ENCODE data around the gene JAZF1.

DNA sequence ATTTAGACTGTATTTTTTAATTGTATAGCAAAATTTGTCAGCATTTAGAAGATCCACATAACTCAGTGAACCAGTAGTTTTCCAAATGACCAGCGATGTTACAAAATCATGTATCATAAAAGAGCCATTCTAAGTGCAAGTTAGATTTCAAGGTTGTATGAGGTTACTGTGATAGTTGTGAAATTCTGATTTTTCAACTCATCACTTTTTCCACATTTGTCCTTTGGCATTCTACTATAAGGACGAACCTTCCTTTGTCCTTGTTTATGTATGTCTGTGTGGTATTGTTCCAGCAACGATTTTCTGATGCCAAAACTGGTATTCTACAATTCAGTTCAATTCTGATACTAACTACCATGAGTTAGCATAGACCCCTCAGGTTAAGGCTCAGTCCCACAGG, 376.5 kb downstream of the JAZF1 start:
- TF ChIP-seq, protein P1, sequence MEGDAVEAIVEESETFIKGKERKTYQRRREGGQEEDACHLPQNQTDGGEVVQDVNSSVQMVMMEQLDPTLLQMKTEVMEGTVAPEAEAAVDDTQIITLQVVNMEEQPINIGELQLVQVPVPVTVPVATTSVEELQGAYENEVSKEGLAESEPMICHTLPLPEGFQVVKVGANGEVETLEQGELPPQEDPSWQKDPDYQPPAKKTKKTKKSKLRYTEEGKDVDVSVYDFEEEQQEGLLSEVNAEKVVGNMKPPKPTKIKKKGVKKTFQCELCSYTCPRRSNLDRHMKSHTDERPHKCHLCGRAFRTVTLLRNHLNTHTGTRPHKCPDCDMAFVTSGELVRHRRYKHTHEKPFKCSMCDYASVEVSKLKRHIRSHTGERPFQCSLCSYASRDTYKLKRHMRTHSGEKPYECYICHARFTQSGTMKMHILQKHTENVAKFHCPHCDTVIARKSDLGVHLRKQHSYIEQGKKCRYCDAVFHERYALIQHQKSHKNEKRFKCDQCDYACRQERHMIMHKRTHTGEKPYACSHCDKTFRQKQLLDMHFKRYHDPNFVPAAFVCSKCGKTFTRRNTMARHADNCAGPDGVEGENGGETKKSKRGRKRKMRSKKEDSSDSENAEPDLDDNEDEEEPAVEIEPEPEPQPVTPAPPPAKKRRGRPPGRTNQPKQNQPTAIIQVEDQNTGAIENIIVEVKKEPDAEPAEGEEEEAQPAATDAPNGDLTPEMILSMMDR (IDR thresholded peaks at IDR 0.05), result no peak
- TF ChIP-seq POLR2AphosphoS5 (IDR thresholded peaks at IDR 0.05) (no peak), POLR2A (IDR thresholded peaks at IDR 0.05) (no peak)

Measured in prostate gland (tissue), 2 donors.